GM19328 (cell line): ENCODE results near the gene TEN1.

Source experiments
- ATAC-seq: cut with Tn5 transposase; IDR thresholded peaks from one replicate; pipeline ENCODE4 v1.9.1; 2021; ENCODE audit warnings: mild to moderate bottlenecking, moderate library complexity; ENCODE audit not compliant: unreplicated experiment

The TEN1 gene

GRCh38 chr17:75976175-75976848 is 2.7 kb upstream of the TEN1 start:
- no peak for ATAC-seq

GRCh38 chr17:75979705-75980187 is 706 bp downstream of the TEN1 start:
- ATAC-seq, result peak; percentile 4

DNA sequence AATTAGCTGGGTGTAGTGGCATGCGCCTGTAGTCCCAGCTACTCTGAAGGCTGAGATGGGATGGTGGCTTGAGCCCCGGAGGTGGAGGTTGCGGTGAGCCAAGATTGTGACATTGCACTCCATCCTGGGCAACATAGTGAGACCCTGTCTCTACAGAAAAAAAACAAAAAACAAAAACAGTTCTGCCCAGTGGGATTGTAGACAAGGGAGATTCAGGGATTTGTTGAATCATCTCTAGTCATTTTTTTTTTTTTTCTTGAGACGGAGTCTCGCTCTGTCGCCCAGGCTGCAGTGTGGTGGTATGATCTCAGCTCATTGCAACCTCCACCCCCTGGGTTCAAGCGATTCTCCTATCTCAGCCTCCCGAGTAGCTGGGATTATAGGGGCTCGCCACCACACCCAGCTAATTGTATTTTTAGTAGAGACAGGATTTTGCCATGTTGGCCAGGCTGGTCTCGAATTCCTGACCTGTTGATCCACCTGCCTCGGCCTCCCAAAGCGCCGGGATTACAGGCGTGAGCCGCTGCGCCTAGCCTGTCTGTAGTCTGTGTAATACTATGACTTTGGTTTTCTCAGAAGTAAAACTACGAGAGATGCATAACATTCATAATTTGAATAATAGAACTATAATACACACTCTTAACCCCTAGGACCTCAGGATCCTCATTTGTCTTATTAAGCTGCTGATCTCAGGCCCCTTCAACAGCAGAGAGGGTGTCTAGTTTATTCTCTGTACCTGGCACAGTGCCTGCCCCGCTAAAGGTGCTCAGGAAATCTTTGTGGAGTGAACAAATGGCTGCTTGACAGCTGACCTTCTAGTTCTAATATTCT is 1.4 kb downstream of the TEN1 start:
- ATAC-seq, result no peak

DNA sequence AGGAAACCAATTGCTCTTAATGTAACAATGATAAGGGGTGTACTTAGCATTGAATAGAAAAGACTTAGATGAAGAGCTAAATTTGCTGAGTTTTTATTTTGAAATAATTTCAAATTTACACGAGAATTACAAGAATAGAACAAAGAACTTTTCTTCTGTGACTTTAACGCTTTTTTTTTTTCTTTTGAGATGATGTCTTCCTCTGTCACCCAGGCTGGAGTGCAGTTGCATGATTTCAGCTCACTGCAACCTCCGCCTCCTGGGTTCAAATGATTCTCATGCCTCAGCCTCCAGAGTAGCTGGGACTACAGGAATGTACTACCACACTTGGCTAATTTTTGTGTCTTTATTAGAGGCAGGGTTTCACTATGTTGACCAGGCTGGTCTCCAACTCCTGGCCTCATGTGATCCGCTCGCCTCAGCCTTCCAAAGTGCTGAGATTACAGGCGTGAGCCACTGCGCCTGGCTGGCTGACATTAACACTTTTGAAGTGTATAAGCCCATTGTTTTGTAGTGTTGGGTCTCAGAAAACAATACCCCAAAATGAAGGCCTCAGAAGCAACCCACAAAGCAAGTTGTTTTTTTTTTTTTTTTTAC is 2.1 kb downstream of the TEN1 start:
- ATAC-seq, result no peak

DNA sequence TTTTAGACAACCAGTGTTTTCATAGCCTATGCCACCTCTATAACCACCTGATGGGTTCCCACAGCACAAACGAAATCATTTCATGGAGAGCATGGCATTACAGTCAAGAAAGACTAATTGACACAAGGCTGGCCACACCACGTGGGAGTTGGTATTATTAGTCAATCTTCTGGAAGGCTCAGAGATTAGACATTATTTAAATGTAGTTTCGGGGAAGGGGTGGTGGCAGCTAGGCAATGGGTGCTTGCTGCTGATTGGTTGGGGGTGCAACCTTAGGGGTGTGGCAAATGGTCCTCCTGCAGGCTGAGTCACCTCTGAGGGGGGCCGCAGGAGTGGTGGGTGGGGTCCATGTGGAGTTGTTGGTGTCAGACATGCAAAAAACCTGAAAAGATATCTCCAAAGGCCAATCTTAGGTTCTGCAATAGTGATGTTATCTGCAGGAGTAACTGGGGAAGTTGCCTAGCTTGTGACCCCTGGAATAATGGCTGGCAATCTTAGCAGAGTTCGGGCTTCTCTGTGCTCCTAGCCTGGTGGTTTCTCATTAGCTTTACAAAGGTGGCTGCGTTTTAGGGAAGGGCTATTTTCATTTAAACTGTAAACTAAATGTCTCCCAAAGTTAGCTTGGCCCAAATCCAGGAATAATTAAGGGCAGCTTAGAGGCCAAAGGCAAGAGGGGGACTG is 4.6 kb downstream of the TEN1 start:
- no peak for ATAC-seq

DNA sequence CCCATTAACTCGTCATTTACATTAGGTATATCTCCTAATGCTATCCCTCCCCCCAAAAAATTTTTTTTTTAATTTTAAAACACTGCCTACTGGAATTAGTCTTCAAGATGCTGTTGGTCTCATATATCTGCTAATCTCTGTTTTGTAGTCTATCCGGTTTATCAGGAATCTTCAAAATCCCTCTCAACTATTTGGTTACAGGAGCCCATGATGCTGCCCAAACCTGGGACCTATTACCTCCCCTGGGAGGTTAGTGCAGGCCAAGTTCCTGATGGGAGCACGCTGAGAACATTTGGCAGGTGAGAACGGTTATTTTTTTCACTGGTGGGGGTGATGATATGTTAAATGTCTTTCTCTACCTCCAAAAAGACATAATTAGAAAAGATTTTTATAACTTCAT is 6.9 kb downstream of the TEN1 start:
- no peak for ATAC-seq

DNA sequence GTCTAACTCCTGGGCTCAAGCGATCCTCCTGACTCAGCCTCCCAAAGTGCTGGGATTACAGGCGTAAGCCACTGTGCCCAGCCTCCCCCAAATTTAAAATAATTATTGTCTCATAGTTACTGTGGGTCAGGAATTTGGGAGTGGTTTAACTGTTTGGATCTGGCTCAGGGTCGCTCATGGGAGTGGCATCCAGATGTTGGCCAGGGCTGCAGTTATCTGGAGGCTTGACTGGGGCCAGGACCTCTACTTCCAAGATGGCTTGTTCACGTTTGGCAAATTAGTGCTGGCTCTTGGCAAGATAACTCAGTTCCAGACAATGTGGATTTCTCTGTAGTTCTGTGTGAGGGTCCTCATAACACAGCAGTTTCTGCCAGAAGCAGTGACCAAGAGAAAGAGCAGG is 8.0 kb downstream of the TEN1 start:
- no peak for ATAC-seq

DNA sequence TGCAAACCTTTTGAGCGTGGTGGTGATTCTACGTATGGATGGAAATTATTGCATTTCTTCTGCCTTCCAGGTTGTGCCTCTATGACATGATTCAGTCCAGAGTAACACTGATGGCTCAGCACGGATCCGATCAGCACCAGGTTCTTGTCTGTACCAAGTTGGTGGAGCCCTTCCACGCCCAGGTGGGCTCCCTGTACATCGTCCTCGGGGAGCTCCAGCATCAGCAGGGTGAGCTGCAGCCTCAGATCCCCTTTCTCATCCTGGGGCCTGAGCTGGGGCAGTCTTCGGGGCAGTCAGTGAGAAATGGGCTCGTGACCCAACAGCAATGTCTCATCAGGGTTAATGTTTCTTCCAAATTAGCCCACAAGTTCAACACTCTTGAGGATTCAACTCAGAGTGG is 12.4 kb downstream of the TEN1 start:
- no peak for ATAC-seq

DNA sequence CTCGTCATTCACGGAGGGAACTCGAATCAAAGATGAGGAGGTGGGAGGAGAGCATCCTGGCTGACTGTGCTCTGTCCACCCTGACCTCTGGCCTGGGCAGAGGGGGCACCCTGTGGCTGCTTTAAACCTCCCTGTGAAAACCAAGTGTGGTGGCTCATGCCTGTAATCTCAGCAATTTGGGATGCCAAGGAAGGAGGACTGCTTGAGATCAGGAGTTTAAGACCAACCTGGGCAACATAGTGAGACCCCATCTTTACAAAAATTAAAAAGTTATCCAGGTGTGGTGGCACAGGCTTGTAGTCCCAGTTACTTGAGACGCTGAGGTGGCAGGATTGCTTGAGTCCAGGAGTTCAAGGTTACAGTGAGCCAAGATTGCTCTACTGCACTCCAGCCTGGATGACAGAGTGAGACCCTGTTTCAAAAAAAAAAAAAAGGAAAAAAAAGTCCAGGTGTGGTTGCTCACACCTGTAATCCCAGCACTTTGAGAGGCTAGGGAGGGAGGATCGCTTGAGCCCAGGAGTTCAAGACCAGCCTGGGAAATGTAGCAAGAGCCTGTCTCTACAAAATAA is 15.8 kb downstream of the TEN1 start:
- no peak for ATAC-seq

DNA sequence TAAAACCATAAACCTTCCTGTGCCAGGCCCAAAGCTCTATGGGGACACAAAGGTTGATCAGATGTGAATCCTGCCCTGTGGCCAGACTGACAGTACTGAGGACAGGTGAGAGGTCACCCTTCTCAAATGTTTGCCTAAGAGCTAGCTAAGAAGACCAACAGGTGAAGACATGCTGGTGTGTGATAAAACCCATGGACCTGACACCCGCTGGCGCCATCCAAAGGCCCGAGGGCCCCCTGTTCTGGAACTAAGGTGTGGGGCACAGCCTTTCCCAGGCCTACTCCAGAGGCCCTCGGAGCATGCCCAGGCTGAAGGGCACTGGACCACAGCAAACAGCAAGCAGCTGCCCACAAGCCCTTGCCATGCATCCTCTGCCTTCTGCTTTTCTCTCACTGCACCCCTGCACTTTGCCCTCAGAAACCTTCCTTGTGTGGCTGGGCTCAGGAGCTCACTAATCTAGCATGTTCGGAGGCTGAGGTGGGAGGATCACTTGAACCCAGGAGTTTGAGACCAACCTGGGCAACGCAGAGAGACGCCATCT is 16.4 kb downstream of the TEN1 start:
- no peak for ATAC-seq

- no peak for ATAC-seq
Observed at GRCh38 chr17:75996665-75997590, 17.9 kb downstream of the TEN1 start.

GRCh38 chr17:75998327-75998795 is 19.3 kb downstream of the TEN1 start:
- ATAC-seq, result no peak

DNA sequence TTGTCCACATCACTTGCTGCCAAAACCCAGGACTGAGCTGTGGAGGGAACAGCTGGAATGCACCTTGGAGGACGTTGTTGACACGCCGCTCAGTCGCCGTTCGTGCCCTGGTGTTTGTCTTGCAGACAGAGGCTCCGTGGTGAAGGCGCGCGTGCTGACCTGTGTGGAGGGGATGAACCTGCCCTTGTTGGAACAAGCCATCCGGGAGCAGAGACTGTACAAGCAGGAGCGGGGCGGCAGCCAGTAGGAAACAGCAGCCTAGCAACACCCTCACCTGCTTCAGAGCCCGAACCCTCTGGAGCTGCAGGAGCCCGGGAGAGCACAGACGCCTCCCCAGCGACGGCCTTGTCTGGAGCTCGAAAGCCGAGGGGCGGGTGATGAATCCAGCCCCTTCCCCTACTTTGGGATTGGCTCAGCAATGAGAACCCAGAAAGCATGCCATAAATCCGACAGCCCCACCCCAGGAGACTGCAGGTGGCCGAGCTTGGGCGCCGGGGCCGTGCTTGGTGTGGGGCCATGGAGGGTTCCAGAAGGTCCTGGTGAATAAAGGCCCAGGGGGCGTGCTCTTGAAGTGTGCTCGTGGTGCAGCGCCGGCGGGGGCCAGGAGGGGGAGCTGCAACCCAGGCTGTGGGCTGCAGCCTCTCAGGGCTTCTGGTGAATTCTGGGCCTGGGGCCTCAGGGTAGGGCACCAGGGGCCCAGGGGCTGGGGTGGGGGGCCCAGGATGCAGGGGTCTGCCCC is 21.1 kb downstream of the TEN1 start:
- no peak for ATAC-seq

DNA sequence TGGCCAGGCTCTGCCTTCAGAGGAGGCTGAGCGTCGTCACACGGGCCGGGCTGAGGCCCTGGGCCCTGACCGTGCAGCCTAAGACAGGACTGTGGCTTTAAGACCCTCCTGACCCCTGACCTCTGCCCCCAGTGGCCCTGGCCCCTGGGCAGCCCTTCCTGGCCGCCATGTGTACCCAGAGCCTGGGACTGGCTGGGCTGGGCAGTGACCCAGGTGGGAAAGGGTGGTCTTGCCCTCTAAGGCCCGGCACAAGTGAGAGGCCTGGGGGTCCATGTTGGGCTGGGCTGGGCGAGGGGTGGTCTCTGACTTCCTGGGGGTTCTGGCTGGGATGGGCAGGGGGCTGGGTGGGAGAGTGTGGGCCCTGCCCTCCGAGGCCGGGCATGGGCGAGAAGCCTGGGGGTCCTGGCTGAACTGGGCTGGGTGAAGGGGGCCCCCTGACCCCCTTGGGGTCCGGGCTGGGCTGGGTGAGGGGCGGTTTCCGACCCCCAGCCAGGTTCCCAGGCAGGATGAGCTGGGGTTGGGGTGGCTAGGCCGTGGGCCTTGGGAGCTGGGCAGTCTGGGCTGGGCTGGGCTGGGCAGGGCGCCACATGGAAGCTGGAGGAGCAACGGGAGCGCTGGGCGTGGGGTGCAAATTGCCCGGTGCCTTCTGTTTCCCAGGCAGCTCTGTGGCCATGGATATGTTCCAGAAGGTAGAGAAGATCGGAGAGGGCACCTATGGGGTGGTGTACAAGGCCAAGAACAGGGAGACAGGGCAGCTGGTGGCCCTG is 21.9 kb downstream of the TEN1 start, which contains the start of gene CDK3:
Gene CDK3, plus strand, starts transcription at position 101 of the 767 bp plus-strand sequence. Its CDS starts 571 bp downstream, at position 672.
- no peak for ATAC-seq

DNA sequence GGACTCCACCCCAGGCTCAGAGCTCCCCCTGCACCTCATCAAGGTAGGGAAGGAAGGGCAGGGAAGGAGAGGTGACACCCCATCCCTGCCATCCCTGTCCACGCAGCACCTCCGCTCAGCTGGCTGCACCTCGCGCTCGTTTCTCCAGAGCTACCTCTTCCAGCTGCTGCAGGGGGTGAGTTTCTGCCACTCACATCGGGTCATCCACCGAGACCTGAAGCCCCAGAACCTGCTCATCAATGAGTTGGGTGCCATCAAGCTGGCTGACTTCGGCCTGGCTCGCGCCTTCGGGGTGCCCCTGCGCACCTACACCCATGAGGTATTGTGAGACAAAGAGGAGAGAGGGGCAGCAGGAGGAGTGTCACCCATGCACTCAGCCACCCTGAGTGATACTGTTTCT is 23.1 kb downstream of the TEN1 start:
- no peak for ATAC-seq

GRCh38 chr17:76003915-76004314 is 24.9 kb downstream of the TEN1 start:
- ATAC-seq, result no peak

DNA sequence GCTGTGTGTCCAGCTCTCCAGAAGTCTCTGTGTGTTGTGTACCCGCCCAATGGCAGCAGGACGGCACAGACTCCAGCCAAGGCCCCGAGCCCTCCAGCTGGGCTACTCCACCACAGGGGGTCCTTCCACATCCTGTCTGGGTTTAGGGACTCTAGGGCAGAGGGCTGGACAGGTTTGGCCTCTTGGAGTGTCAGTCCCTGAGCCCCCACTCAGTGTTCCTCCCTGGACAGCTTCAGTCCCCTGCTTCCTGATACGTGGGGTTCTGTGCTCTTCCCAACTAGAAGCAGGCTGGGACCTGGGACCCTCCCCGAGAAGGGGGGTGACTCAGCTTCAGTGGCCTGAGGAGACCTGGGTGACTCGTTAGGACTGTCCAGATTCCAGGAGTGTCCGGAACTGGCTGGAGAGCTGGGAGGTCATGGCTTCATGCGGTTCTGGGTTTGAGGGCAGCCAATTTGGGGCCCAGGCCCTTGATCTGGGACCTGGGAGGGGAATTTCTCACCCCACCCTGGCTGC is 25.8 kb downstream of the TEN1 start:
- ATAC-seq, result no peak
